Keratinocyte (primary cell): ENCODE measurements around the gene CCDC157. TPM values are rescaled to one million over a fixed set of nuclear protein-coding genes. Genes with fewer than 3 reads are reported as not detected.

Source experiments
- DNase-seq: peaks from one replicate; pipeline ENCODE4 v3.0.0-alpha.2; 2011; ENCODE audit warnings: low read depth, missing footprints, low spot score
- FAIRE-seq: peaks from 2 replicates; lab custom pipeline; 2011; peaks lifted over from hg19 to GRCh38; lab: Jason Lieb, UNC
- H2AFZ ChIP-seq: 2 replicates; pipeline ENCODE4 v1.6.0; 2012; ENCODE audit warnings: low read length, control low read depth, inconsistent platforms; ENCODE audit not compliant: control insufficient read depth
- H3K27ac ChIP-seq: 2 replicates; pipeline ENCODE4 v1.5.1; 2011; ENCODE audit warnings: low read length; ENCODE audit not compliant: control insufficient read depth, insufficient read depth
- H3K27me3 ChIP-seq: 3 replicates; pipeline ENCODE4 v1.6.0; 2011; ENCODE audit warnings: low read length; ENCODE audit not compliant: control insufficient read depth, insufficient read depth; ENCODE audit errors: extremely low read depth
- H3K36me3 ChIP-seq, 2 experiments: 2 replicates in 1 of 2; 3 replicates in 1 of 2; pipeline ENCODE4 v1.5.1; 2011; ENCODE audit warnings: low read length in 2 of 2, mild to moderate bottlenecking in 1 of 2; ENCODE audit not compliant: control insufficient read depth in 2 of 2, insufficient read depth in 2 of 2; ENCODE audit errors: extremely low read depth in 1 of 2
- H3K4me1 ChIP-seq: 3 replicates; pipeline ENCODE4 v1.5.1; 2011; ENCODE audit warnings: low read length; ENCODE audit not compliant: control insufficient read depth, insufficient read depth; ENCODE audit errors: extremely low read depth
- H3K4me2 ChIP-seq: 3 replicates; pipeline ENCODE4 v1.6.0; 2011; ENCODE audit warnings: low read depth, low read length; ENCODE audit not compliant: control insufficient read depth, insufficient read depth; ENCODE audit errors: extremely low read depth
- H3K4me3 ChIP-seq, 3 experiments: fragments of 200-600 bp in 1 of 3; sonication (generic) in 1 of 3; 2 replicates in 2 of 3; 3 replicates in 1 of 3; pipeline ENCODE4 v1.5.1; 2011 to 2016; ENCODE audit warnings: low read length in 3 of 3, mild to moderate bottlenecking in 3 of 3, control low read depth in 2 of 3, inconsistent platforms in 1 of 3, low read depth in 1 of 3, mixed read lengths in 1 of 3, mixed run types in 1 of 3, moderate library complexity in 1 of 3; ENCODE audit not compliant: control insufficient read depth in 2 of 3, insufficient read depth in 2 of 3; ENCODE audit errors: extremely low read depth in 1 of 3
- H3K79me2 ChIP-seq: 2 replicates; pipeline ENCODE4 v1.6.0; 2012; ENCODE audit warnings: low read length; ENCODE audit not compliant: control insufficient read depth, insufficient read depth
- H3K9ac ChIP-seq: 3 replicates; pipeline ENCODE4 v1.6.0; 2011; ENCODE audit warnings: low read length; ENCODE audit not compliant: control insufficient read depth, insufficient read depth; ENCODE audit errors: extremely low read depth
- H3K9me1 ChIP-seq: 3 replicates; pipeline ENCODE4 v1.6.0; 2011; ENCODE audit warnings: low read length; ENCODE audit not compliant: control insufficient read depth, insufficient read depth; ENCODE audit errors: extremely low read depth
- H3K9me3 ChIP-seq: 2 replicates; pipeline ENCODE4 v1.5.1; 2012; ENCODE audit warnings: low read depth, low read length; ENCODE audit not compliant: control insufficient read depth
- H4K20me1 ChIP-seq: 3 replicates; pipeline ENCODE4 v1.6.0; 2011; ENCODE audit warnings: low read length; ENCODE audit not compliant: control insufficient read depth, insufficient read depth; ENCODE audit errors: extremely low read depth
- EZH2 ChIP-seq: IDR thresholded peaks from one replicate; pipeline ENCODE4 v1.6.1; 2012; ENCODE audit warnings: inconsistent platforms, mild to moderate bottlenecking, low read length, moderate library complexity
- dilution Hi-C: fragments of 300-500 bp; cut with MboI; formaldehyde crosslinking; loops from one replicate; pipeline ENCODE4 v1.7.0; 2020; ENCODE audit warnings: low sequenced_read_pairs; ENCODE audit not compliant: extremely low pct_ligation_motif_present
- polyA plus RNA-seq, 5 experiments: library from polyadenylated mRNA; depleted of rRNA in 3 of 5; stranded (reverse) in 3 of 5; stranded (forward) in 1 of 5; unstranded in 1 of 5; fragments of >200 nt; gene quantifications; 1 replicate in 1 of 5; 2 replicates in 3 of 5; 3 replicates in 1 of 5; pipeline versions ENCODE4 v1.2.1 to v1.2.3, GENCODE V29; 2011 to 2012; ENCODE audit warnings: missing spikeins in 2 of 5, low read depth in 1 of 5, low replicate concordance in 1 of 5
- TF ChIP-seq, protein P1 (sequence below), 3 experiments: IDR thresholded peaks in 1 of 3; conservative IDR thresholded peaks in 1 of 3; optimal IDR thresholded peaks in 1 of 3; 2 replicates in 2 of 3; 3 replicates in 1 of 3; pipeline versions ENCODE3 to v1.5.1; 2011; ENCODE audit warnings: low read length in 3 of 3, mild to moderate bottlenecking in 3 of 3, moderate library complexity in 2 of 3, control low read depth in 1 of 3, inconsistent platforms in 1 of 3; ENCODE audit not compliant: insufficient read depth in 2 of 3; ENCODE audit errors: extremely low read depth in 1 of 3

Gene CCDC157
- polyA plus RNA-seq, 1 donor (not counting 4 experiments of a cell fraction or from before 2014, with no cell fraction given), result 1.3 TPM

DNA sequence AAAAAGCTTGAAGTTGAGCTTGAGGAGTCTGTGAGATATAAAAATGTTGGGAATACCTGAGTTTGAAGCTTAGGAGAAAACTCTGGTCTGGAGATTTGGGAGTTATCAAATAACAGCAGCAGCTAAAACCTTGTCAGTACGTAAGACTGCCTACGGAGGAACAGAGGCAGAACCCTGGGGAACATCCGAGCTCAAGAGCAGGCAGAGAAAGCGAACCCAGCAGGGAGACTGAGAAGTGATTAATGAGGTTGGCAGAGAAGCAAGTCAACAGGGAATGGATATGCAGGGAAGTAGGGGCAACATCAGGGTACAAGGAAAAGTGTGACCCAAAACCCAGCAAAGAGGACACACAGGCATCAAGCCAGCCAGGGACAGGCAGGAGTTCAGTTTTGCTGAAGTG lies 56.2 kb downstream of the CCDC157 start:
- Histone ChIP-seq H3K27ac (peak overlapping the region; percentile 18), H4K20me1 (peaks cover 4% of the 10 kb centered on the region), H3K9ac (no peak overlapping the region), H3K9me3 (no peaks in the 10 kb centered on the region), H3K4me1 (peaks cover 45% of the 10 kb centered on the region), H3K4me2 (no peak overlapping the region), H3K4me3 (no peak overlapping the region), H3K79me2 (peaks cover 3% of the 10 kb centered on the region), H3K27me3 (no peaks in the 10 kb centered on the region), H3K9me1 (no peaks in the 10 kb centered on the region), H3K36me3 (peaks cover 42 to 72% of the 10 kb centered on the region in 2 experiments), H2AFZ (no peak overlapping the region)
- dilution Hi-C loops, result no loop called here
- DNase-seq (no peak), FAIRE-seq (no peak)
- TF ChIP-seq EZH2, result no peak
- TF ChIP-seq, protein P1, sequence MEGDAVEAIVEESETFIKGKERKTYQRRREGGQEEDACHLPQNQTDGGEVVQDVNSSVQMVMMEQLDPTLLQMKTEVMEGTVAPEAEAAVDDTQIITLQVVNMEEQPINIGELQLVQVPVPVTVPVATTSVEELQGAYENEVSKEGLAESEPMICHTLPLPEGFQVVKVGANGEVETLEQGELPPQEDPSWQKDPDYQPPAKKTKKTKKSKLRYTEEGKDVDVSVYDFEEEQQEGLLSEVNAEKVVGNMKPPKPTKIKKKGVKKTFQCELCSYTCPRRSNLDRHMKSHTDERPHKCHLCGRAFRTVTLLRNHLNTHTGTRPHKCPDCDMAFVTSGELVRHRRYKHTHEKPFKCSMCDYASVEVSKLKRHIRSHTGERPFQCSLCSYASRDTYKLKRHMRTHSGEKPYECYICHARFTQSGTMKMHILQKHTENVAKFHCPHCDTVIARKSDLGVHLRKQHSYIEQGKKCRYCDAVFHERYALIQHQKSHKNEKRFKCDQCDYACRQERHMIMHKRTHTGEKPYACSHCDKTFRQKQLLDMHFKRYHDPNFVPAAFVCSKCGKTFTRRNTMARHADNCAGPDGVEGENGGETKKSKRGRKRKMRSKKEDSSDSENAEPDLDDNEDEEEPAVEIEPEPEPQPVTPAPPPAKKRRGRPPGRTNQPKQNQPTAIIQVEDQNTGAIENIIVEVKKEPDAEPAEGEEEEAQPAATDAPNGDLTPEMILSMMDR (optimal IDR thresholded peaks at IDR 0.05 in 1 of 3, IDR thresholded peaks at IDR 0.05 in 1 of 3, conservative IDR thresholded peaks at IDR 0.05 in 1 of 3; ENCODE audit: extremely low read depth in 1 of 3, insufficient read depth in 2 of 3, low read length in 3 of 3), result no peak

DNA sequence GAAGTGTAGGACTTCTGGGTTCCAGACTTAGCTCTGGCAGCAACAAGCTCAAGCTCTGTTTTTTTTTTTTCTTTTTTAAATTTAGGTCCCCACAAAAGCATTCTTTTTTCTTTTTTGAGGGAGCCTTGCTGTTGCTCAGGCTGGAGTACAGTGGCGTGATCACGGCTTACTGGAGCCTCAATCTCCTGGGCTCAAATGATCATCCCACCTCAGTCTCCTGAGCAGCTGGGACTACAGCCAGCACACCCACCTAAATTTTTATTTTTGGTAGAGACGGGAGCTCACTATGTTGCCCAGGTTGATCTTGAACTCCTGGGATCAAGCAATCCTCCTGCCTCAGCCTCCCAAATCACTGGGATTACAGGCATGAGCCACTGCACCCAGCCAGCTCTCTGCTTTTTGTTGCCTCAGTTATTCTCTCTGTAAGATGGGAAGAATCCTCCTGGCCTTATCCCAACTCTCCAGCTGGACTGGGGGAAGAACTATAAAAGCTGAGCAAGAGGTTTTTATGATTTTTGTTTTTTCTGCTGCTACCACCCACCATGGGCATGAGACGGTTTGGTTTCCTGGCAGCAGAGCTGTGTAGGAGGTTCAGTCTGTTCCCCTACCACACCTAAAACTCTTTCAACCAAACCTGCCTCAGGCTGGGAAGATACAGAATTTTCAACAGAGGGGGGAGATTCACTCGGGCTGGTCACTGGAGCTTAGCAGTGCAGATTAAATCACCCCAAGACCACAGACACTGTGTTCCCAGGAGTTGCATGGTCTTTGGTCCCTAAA lies 57.1 kb downstream of the CCDC157 start:
- Histone ChIP-seq H3K4me3 (no peak overlapping the region), H3K79me2 (peaks cover 3% of the 10 kb centered on the region), H3K4me2 (no peak overlapping the region), H3K36me3 (peaks cover 46 to 74% of the 10 kb centered on the region in 2 experiments), H2AFZ (no peak overlapping the region), H3K9ac (peak overlapping the region; percentile 8), H3K9me1 (no peaks in the 10 kb centered on the region), H3K9me3 (no peaks in the 10 kb centered on the region), H3K27ac (no peak overlapping the region), H4K20me1 (no peaks in the 10 kb centered on the region), H3K4me1 (peaks cover 35% of the 10 kb centered on the region), H3K27me3 (no peaks in the 10 kb centered on the region)
- no peak for FAIRE-seq
- no peak for DNase-seq
- dilution Hi-C loops, result no loop called here
- TF ChIP-seq EZH2, result no peak
- TF ChIP-seq, protein P1 (optimal IDR thresholded peaks at IDR 0.05 in 1 of 3, IDR thresholded peaks at IDR 0.05 in 1 of 3, conservative IDR thresholded peaks at IDR 0.05 in 1 of 3; ENCODE audit: extremely low read depth in 1 of 3, insufficient read depth in 2 of 3, low read length in 3 of 3), result no peak
